Effector CD8-positive, alpha-beta T cell (primary cell): ENCODE measurements around the gene HOMER3.

Experiments used
- DNase-seq: peaks from one replicate; lab custom pipeline; 2025; lab: John Stamatoyannopoulos, UW
- total RNA-seq, 4 experiments: gene quantifications; one replicate each; lab custom pipeline; 2026; lab: John Stamatoyannopoulos, UW

HOMER3 gene
- total RNA-seq: 0 to 0.72 (median 0.21) reads per million in 4 experiments

DNA sequence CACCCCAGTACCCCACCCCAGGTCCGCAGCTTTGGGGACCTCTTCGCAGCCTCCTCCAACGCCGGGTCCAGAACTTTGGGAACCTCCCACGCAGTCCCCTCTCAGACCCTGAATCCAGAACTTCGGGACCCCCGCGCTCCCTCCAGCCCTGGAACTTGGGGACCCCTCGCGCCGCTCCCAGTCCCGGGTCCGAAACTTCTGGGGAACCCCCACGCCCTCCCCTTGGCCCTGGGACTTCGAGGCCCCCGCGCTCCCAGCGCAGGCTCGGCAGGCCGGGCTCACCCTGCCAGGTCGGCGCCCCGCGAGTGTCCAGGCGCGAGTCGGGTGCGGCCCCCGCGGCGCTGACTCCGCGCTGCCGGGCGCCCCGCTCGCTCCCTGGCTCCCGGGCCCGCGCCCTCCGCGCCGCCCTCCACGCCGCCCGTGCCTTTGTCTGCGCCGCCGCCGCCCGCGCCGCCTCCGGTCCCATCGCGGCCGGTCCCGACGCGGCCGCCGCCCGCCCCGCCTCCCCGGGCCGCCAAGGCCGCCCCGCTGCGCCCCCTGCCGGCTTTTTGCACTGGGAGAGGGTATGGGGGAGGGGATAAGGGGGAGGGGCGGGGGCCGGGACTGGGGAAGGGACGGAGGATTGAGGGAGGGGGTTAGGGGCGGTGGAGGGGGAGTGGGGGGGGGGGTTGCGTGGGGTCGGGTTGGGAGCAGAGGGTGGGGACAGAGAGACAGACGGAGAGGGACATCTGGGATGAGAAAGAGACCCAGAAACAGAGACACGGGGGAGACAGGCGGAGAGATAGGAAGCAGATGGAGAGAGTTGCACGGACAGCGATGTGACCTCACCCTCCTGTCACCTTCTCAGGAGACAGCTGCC, at the start of gene HOMER3:
HOMER3 (minus strand) TSS at position 449 of the 859 bp plus-strand sequence. CDS start 2,235 bp downstream, outside the sequence.
- peak; percentile 66 for DNase-seq

DNA sequence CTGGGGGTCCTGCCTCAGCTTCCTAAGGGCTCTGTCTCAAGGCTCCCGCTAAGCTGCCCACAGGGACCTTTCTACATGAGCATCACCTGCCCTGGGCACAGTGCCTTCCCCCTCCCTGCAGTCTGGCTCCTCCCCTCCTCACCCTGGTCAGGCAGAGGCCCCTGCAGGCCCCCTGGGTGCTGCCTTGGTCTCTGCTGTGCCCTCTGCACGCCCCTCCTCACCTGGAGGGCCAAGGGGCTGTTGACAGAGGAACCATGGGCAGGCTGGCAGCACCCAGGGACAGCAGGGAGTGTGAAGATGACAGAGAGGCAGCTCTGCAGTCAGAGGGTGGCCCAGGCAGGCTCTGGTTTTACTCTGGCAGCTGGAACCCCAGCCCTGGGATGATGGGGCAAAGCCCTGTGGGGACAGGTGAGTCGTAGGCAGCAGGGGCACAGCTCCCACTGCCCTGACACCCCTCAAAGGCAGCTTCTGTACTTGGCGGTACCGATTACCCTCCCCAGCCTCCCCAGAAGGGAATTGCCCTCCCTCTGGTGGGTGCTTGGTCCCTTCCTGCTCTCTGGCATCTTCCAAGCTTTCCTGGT, 49.2 kb upstream of the HOMER3 start:
- no peak for DNase-seq

DNA sequence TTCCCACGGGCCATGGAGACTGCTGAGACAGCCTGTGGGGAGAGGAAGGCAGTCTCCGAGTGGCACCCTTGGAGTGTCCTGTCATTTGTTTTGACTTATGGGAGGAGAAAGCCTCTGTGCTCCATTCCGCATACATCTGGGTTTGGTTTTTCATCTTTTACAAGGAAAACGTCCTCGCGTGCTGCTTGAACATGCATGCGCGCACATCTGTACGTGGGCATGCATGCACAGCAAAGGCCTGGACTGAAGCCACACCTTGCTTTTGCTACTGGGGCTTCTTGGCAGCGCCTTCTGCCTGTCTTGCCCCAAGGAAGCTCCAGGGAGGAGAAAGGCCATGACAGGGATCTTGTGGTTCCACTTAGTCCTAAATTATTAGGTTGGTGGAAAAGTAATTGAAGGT, 48.3 kb upstream of the HOMER3 start:
- DNase-seq: no peak

GRCh38 chr19:18987456-18987855, 46.4 kb upstream of the HOMER3 start:
- no peak for DNase-seq

DNA sequence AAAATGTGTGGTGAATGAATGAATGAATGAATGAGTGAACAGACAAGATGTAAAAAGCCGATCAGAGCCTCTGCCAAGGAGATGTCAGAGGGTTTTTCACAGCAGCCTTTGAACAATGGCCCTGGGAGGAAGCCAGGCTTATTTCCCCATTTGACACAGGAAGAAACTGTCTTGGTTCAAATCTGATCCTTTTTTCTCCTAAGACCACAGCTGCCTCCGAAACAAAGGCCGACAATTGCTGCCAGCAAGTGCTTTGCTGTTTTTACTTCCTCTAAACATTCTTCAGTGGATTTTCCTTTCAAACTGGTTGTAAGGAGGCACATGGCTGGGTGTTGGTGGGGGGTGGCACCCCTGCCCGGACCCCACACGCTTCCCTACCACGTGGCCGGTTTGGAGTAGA, 44.2 kb upstream of the HOMER3 start:
- no peak for DNase-seq

- DNase-seq: no peak
These were observed 43.2 kb upstream of the HOMER3 start for GRCh38 chr19:18984251-18984650.

- DNase-seq: no peak
These were observed 41.7 kb upstream of the HOMER3 start for GRCh38 chr19:18982669-18983068.

DNA sequence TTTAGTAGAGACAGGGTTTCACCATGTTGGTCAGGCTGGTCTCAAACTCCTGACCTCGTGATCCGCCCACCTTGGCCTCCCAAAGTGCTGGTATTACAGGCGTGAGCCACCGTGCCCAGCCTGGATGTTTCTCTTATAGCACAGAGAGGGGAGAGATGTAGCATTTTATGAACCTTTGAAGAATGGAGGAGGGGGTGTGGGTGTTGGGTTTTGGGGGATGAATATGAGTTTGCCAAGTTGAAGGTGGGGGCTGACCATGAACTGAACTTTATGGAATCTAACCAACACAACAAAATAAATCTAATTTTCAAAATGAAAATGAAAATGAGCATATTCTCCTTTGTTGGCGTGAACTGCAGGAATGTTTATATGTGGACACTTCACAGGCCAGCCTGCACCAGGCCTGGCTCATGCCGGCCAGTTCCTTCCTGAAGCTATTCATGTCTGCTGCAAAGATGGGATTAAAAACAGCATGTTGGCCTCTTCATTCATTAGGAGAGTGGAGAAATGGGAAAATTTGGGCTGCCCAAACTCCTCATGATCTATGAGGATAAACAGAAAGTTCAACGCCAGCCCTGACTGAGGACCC, 39.5 kb upstream of the HOMER3 start:
- DNase-seq: no peak

DNA sequence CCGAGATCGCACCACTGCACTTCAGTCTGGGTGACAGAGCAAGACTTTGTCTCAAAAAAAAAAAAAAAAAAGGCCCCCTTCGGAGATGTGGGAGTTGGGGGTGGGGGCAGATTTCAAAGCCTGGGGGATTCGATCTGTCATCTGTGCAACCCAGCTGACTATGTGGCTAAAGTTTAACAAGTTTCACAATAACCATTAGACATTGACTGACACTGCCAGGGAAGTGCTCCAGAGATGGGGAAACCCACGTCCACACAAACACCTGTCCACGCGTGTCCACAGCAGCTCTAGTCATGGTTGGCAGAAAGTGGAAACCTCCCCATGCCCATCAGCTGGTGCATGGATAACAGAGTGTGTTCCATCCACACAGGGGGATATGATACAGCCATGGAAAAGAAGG, 37.6 kb upstream of the HOMER3 start:
- DNase-seq: no peak

- no peak for DNase-seq
These were observed 34.9 kb upstream of the HOMER3 start for GRCh38 chr19:18975869-18976268.

- no peak for DNase-seq
These were observed 34.0 kb upstream of the HOMER3 start for GRCh38 chr19:18975011-18975410.

GRCh38 chr19:18972851-18973250, 31.8 kb upstream of the HOMER3 start:
- DNase-seq: no peak

- DNase-seq: no peak
These were observed 31.3 kb upstream of the HOMER3 start for GRCh38 chr19:18972301-18972811.

- DNase-seq: no peak
These were observed 29.1 kb upstream of the HOMER3 start for GRCh38 chr19:18969931-18970659.

- DNase-seq: no peak
These were observed 26.5 kb upstream of the HOMER3 start for GRCh38 chr19:18967358-18968146.

DNA sequence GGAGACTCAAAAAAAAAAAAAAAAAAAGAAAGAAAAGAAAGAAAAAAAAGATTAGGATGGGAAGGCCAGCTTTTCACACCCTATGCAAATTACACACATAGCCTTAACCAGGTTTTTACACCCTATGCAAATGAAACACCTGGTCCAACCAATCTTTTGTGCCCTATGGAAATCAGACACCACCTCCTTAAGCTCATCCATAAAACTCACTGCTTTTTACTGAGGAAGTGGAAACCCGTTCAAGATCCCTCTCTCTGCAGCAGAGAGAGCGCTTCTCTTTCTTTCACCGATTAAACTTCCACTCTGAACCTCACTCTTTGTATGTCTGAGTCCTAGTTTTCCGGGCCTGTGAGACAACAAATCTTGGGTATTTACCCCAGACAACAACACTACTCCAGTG, 25.3 kb upstream of the HOMER3 start:
- no peak for DNase-seq

DNA sequence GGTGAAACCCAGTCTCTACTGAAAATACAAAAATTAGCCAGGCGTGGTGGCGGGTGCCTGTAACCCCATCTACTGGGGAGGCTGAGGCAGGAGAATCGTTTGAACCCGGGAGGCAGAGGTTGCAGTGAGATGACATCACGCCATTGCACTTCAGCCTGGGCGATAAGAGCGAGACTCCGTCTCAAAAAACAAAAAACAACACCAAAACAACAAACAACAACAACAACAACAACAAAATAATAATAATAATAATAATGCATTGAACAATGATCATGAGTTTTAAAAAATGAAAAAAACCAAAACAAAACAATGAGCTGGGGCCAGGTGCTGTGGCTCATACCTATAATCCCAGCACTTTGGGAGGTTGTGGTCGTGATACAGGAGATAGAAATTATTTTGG, 23.1 kb upstream of the HOMER3 start:
- no peak for DNase-seq

GRCh38 chr19:18961767-18962620, 21.0 kb upstream of the HOMER3 start:
- DNase-seq: no peak

DNA sequence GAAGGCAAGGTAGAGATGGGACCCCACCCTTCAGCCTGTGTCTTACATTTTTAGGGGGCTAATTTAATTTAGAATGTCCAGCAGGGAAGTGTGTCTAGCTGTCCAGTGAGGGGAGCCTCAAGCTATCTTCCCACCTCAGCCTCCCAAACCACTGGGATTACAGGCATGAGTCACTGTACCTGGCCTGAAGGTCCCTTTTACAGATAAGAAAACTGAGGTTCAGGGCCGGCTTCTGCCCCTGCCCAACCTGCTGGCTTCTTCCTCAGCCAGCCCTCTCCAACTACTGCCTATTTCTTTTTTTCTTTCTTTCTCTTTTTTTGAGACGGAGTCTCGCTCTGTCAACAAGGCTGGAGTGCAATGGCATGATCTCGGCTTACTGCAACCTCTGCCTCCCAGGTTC, 19.4 kb upstream of the HOMER3 start:
- no peak for DNase-seq

- DNase-seq: no peak
These were observed 14.0 kb upstream of the HOMER3 start for GRCh38 chr19:18955042-18955441.
